GM18861 (cell line): Measurements from ENCODE around the gene CBFA2T3.

ENCODE experiments used
- ATAC-seq: cut with Tn5 transposase; IDR thresholded peaks from one replicate; pipeline ENCODE4 v1.9.1; 2021; ENCODE audit not compliant: unreplicated experiment

Gene CBFA2T3

DNA sequence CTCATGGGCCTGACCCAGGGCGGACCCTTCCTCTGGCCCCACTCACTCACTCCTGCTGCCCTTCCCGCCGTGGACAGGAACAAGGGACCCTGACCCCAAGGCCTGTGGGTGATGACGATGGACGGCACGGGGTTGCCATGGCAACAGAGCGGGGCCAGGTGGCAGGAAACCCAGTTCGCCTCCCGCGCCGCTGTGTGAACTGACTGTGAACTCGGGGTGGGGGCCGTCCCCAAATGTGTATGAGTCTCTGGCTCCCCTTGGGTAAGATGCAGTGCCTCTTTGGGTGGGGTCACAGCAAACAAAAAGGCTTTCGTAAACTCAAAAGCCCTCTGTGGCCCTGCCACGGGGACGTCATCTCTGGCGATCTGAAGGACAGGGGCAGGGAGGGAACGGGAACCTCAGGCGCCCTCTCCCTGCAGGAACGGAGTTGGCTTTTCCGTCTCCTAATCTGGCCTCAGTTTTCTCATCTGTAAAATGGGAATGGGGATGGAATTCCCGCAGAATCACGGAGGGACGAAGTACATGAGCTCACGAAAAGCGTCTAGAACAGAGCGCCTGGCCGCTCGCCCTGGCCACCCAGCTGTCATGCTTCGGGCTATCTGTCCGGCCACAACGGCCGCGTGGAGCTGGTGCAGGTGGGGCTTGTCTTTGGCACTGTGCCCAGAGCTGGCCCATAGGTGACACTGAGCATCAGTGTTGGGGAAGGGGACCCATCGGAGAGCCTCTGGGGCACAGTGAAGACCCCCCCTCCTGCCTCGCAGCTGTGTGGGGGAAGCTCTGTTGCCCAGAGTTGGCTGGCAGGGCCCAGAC, 65.7 kb downstream of the CBFA2T3 start:
- no peak for ATAC-seq

DNA sequence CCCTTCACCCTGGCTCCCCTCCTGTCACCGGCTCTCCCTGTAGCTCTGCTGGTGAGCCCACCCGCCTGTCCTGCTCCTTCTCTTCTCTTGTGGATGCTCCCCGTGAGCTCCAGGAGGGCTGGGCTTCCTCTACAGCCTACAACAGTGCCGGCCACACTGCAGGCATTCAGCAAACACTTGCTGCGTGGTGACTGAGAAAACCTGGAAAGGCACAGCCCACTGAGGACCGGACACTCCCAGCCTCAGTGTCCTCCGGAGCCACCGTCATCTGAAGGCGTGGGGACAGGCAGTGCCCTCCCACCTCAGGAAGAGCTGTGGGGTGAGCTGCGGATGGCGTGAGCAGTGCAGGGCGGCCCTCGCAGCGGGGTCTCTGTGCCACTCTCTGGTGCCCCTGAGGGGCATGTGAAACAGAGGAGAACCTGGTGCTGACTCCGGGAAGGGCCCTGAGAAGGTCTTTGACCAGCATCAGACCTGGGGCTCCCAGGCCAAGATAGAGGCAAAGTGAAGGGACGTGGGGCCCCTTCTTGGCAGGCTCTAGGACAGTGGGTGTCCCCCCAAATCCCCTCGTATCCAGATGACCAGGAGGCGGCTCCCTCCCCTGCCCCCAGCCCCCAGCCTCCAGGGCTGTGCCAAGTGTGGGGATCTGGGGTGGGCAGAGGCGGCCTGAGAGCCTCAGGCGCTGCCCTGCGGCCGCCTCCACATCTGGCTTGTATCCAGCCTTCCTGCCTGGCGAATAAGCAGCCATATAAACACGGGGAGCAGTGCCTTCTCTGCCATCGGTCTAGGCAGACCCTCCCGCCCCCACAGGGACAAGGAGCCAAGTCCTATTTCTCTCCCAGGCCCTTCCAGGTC, 66.5 kb downstream of the CBFA2T3 start:
- no peak for ATAC-seq

DNA sequence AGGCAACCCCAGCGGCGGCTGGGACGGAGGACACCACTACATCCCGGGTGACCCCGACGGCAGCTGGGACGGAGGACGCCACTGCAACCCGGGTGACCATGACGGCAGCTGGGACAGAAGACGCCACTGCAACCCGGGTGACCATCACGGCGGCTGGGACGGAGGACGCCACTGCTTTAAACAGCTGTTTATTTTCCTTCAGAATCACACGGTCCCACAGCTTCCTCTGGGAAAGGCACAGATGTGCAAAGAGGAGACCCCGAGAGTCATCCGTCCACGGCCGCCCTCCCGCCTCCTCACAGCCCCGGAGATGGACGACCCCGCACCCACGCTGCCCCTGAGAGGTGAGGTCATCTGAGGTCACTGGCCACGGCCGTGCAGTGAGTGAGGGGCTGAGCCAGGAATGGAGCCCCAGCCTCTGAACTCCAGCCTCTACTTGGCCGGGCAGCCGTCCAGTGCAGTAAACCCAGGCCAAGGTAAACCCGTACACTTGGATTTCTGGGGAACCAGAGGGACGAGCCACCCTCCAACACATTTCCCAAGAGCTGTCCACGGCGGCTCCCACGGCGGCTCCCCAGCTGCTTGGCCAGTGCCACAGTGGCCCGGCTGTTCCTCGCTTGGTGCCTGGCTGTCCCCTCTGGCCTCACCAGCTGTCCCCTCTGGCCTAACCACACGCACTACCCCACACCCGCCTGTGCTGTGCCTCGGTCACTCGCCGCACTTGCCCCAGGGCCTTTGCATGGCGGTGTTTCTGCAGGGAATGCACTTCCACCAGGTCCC, 67.4 kb downstream of the CBFA2T3 start:
- no peak for ATAC-seq

DNA sequence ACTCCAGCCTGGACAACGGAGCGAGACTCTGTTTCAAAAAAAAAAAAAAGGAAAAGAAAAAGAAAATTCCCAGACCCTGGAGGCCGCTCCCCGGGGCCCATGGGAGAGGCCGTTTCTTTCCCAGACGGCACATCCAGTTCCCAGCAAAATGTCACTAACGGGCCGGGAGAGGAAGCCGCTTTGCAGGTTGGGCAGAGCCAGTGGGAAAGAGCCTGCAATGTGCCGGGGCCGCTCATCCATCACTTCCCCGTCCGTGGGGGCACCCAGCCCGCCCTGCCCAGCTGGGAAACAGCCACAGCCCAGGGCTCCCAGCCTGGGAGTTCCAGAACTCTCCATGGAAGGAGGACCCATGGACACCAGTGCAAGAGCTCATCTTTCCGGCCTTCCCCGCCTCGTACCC, 68.7 kb downstream of the CBFA2T3 start:
- no peak for ATAC-seq

DNA sequence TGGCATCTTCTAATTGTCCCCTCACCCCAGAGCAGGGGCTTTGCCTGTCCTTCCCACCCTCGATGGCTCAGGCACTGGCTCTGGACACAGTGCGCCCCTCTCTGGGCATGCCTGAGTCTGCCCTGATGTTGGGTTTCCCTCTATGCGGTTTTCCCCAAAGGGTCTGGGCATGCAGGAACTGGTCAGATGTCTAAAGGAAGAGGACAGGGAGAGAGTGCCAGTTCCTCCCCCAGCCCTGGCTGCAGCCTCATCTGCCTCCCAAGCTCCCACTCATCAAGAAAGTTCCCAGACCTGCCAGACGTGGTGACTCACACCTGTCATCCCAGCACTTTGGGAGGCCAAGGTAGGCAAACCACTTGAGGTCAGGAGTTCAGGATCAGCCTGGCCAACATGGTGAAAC, 69.2 kb downstream of the CBFA2T3 start:
- no peak for ATAC-seq

DNA sequence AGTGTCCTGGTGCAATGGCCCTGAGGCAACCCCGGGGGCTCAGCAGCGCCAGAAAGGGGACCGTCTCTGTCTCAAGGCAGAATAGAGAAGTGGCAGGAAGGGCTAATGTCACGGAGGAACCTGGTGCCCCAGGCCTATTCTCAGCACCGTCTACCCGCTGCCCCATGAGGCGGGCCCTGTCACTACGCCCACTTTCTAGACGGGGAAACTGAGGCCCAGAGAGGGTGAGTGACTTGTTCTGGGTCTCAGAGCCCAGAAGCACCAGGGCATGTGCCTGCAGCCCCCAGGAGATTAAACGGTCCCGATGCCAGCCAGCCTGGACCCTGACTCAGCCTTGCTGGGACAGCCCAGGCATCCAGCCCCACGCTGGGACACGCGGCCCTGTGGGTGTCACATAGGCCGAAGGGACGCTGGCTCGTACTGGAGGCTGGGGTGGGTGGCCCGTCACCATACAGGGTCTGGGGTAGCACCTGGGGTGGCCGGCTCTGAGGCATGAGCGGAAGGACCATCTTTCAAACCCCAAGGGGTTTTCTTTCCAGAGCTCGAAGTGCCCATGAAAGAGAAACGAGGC, 70.4 kb downstream of the CBFA2T3 start:
- ATAC-seq = no peak

DNA sequence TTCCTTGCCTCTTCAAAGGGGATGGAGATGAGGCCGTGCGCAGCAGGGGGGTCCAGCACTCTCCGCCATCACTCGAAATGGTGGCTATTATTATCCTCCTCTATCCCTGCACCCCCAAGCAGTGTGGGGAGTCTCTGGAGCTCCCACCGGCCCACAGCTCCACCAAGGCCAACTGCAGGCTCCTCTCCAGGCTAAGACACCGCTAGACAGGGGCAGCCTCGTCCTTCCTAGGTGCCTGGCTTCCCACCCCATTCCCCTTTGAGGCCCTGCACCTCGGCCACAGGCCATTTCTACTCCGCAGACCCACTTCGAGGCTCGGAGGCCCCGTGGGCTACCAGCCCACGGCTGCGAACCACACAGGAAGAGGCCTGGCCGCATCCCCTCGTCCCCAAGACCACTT, 71.0 kb downstream of the CBFA2T3 start:
- ATAC-seq = no peak

DNA sequence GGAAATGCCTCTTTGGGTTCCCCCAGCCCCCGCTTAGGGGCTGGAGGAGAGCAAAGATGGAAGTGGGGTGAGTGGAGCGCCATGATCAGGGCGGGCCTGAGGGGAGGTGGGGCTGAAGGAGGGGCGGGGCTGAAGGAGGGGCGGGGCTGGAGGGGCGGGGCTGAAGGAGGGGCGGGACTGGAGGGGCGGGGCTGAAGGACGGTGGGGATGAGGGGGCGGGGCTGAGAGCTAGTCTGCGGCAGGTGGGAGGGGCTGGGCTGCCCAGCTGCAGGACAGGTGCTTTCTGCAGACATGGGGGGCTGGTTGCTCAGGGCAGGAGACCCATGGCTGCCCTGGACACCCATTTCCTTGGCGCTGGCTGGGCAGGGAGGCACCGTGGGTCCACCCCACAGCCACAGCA, 71.4 kb downstream of the CBFA2T3 start:
- no peak for ATAC-seq

DNA sequence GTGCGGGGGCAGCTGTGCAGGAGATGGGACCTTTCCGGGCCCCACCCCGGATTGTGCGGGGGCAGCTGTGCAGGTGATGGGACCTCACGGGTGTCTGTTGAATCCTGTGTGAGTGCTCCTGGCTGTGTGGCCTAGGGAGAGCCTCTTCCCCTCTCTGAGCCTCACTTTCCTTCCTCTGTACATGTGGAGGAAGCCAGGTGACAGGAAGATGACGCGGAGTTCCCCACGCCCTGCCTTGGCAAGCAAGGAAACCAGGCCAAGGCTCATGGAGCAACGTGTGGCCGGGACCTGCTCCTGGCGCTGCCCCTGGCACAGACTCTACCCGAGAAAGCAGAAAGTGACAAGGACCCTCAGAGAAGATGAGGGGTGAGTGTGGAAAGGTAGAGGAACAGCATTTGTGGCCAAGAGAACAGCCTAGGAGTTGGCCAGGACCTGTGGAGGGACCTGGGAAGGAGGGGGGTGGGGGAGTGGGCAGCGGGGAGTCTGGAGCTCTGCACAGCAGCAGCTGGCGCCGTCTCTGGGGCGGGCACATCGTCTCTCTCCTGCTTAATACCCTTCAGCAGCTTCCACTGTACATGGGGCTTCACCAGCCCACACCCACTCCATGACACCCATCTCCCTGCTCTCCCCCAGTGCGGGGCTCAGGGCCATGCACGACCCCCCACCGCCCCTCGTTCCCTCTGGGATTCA, 72.2 kb downstream of the CBFA2T3 start:
- no peak for ATAC-seq

DNA sequence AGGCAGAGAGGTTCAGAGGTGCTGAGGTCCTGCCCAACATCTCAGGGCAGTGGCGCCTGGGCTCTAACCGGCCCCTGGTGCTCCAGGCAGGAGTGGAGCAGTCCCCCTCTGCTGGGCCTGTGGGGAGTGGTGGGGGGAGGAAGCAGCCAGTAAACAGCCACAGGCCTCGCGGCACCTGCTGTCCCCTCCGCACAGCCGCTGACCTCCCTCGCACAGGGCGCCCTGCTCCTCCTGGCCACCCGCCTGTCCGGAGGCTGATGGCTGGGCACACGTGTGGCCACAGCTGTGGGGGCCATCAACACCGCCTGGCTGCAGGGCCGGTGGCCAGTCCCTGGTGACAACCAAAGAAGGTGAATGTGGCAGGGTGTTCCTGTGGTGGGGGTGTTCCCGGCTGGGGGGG, 73.7 kb downstream of the CBFA2T3 start:
- ATAC-seq = no peak

DNA sequence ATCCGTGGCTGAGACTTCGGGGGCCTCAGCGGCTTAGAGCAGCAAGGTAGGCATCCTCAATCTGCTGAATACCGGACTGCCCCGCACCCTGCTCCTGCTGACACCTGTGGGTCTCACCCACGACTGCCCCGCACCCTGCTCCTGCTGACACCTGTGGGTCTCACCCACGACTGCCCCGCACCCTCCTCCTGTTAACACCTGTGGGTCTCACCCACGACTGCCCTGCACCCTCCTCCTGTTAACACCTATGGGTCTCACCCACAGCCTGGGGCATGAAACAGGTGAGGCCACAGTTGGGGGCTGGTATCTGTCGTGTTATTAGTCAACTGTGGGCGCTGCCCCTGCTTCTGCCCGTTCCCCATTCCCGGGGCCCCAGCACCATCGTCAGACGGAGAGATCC, 74.3 kb downstream of the CBFA2T3 start:
- no peak for ATAC-seq

DNA sequence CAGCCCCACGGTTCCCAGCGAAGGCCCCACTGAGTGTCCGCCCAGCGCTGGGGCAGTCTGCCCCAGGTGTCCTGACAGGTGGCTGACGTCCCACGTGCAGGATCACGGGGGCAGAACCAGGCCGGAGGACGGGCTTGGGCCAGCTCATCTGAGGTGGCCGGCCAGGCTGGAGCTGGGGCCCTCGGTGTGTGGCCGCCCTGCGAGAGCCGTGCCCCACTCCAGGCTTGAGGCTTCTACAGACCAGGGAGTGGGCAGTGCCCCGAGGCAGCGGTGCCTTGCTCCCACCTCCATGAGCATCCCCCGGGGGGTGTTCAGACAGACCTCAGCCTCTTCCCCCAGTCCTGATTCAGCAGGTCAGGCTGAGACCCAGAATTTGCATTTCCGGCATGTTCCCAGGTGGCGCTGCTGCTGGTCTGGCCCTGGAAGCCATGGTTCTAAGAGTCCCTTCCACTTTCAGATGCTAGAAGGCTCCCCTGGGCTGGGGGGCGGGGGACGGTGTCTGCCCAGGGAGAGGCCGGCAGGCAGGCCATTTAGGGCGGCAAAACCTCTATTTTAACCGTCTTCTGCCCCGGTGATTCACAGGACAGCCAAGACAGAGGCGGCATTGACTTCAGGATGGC, 75.2 kb downstream of the CBFA2T3 start:
- no peak for ATAC-seq

DNA sequence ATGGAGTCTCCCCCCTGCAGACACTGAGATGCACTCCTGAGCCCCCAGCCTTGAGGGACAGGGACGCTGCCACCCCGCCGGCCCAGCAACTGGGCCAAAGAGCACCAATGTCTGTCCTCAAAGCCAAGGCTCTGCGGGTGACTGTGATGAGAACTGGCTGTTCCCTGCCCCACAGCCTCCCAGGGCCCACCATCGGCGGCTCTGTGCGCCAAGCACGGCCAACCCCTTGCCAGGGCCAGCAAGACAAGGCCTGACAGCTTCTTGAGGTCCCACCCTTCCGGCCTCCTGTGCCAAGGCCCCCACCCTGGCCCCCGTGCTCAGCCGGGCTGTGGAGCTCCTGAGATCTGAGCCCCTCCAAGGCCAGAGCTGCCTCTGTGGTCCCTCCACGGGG, 76.3 kb downstream of the CBFA2T3 start:
- no peak for ATAC-seq

DNA sequence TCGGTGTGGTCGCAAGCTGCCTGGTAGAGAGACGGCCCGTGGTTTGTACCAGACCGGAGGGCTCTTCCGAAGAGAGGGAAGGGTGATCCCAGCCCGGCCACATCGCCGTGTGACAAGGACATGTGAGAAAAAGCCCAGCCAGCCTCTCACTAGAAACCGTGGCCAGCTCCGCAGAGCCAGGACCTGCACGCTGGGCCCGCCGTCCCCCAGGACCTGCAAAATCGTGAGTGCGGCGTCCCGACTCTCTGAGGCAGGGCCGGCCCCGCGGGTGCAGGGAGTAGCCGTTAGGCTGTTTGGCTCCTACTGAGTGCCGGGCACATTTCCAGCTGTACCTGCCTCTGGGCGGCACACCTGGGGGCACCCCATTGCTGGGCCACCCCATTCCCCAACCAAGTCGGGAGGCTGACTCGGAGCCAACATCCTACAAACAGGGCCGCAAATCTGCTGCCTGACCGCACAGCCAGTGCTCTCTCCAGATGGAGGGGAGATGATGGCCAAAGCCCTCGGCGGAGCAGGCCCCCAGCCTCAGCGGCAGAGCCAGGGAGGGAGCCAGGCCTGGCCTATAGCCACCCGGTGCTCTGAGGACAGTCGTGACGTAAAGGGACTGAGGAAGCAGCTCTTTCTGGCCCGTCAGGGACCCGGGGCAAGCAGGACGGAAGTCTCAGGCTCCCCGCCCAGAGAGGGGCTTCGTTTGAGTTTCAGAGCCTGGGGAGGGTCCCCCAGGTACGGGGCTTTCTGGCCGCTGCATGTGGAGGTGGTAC, 76.9 kb downstream of the CBFA2T3 start:
- ATAC-seq = no peak

DNA sequence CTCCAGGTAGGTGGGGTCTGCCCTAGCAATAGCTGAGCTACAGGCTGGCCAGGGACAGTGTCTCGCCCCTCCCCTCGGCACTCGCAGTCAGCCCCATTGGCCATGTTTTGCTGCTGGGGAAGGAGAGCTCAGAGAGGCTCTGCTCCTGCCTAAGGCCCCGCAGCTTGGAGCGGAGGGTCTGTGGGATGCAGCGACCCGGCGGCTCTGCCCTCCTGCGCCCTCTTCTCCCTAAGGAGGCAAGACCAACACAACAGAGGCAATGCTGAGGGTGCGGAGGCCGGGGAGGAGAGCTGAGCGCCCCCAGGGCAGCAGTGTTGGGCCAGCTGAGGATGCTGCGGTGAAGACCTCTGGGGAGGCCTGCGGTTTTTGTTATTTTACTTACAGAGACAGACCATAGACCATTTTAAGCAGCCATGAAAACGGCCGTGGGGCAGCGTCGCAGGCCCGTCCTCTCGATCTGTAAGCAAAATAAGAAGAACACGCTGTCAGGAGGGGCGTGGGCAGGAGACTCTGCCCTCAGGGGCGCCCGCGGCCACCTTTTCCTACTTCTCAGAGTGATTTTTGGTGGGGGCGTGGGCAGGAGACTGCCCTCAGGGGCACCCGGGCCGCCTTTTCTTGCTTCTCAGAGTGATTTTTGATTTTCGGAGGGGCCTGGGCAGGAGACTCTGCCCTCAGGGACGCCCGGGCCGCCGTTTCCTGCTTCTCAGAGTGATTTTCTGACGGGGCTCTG, 79.1 kb downstream of the CBFA2T3 start:
- no peak for ATAC-seq

DNA sequence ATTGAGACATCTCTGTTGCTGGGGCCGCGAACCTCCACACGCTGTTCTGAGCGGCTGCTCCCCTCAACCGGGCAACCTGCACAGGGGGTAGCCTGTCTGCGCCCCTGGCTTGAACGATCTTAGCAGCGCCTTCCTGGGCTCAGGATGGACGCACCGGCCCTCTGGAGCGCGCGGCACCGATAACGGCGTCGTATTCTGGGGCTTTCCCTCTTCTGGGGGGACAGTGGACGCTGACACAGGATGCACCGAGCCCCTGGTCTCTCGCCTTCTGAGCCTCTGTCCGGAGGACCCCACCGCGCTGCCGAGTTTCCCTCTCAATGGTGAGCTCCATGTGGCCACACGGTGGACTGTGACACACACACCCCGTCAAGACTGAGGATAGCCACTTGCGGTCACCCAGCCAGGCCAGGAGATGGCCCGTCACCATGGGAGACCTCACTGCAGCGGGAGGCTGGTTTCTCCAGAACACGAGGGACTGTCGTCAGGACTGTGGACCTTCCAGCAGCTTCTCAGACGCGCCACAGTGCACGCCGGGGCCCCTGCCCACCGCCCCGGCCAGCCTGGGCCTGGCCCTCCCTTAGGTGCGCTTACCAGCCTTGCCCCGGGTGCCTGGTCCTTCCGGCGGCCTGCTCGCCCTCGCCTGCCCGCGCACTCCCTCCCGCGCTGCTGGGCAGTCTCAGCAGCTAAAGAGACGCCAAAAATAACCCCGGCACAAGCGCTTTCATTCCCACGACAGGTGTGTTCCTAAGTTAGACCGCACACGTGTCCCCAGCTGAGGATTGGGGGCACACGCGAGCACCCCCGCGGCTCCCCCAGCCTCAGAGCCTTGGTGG, 80.6 kb downstream of the CBFA2T3 start:
- no peak for ATAC-seq

DNA sequence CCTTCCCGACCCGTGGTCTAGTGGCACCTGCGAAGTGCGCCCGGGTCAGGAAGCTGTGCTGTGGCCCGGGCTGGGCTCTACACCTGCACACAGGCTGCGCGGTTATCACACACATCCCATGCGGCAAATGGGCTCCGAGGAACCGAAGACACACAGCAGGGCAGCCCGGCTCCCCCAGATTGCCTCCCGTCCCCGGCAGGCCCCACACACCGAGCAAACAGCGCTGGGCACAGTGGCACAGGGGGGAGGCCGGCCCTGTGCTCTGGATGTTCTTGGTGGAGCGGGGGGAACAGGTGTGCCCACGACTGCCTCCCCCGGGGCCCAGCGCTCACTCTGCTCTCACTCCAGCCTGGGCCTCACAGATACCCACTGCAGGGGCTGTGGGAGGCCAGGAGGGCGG, 81.7 kb downstream of the CBFA2T3 start:
- ATAC-seq = no peak
